Dedifferentiated amniotic fluid mesenchymal stem cell (primary cell): ENCODE measurements around the gene HEYL.

Experiments used
- DNase-seq: peaks from one replicate; pipeline ENCODE4 v3.0.0-alpha.2; 2016; ENCODE audit errors: extremely low spot score

Gene HEYL

GRCh38 chr1:39639305-39640130, at the start of gene HEYL:
TSS of gene HEYL (minus strand) at chr1:39639643. CDS start at chr1:39639625, 18 bp downstream.
- no peak for DNase-seq

DNA sequence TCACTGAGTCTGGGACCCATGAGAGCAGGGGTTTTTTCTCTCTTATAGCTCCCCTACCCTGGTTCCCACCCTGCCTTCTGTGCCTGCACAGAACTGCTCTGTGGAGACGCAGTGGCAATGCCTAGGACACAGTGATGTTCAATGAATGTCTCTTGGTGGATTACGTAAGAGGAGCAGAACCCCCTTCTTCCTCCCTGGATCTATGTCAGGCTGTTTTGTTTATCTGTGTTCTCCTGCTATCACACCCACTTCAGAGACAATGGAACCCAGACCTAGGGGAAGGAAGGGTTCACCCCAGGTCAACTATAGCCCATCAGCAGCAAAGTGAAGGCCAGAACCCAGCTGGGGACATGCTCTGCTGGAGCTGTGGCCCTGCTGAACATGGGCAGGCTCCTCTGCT, 49.8 kb upstream of the HEYL start:
- DNase-seq: no peak

GRCh38 chr1:39688706-39689105, 49.3 kb upstream of the HEYL start:
- DNase-seq: no peak

DNA sequence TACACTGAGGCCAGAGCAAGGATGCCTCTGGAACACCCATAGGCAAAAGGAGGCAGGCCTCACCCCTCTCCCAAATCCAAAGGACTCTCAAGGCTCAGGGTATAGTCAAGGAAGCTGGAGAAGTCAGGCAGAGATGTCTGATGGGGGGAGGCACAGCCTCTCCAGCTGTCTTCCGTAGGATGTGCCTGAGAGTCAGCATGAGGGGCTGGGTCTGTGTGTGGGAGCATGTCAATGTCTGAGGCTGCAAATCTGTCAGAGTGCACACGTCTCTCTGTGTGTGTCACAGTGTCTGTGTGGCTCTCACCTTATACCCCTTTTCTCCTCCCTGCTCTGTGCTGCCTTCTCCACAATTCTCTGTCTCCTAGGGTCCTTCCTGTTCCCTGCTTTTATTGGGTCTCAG, 47.8 kb upstream of the HEYL start:
- DNase-seq: no peak

GRCh38 chr1:39685071-39685470, 45.6 kb upstream of the HEYL start:
- no peak for DNase-seq

GRCh38 chr1:39684313-39684664, 44.8 kb upstream of the HEYL start:
- no peak for DNase-seq

DNA sequence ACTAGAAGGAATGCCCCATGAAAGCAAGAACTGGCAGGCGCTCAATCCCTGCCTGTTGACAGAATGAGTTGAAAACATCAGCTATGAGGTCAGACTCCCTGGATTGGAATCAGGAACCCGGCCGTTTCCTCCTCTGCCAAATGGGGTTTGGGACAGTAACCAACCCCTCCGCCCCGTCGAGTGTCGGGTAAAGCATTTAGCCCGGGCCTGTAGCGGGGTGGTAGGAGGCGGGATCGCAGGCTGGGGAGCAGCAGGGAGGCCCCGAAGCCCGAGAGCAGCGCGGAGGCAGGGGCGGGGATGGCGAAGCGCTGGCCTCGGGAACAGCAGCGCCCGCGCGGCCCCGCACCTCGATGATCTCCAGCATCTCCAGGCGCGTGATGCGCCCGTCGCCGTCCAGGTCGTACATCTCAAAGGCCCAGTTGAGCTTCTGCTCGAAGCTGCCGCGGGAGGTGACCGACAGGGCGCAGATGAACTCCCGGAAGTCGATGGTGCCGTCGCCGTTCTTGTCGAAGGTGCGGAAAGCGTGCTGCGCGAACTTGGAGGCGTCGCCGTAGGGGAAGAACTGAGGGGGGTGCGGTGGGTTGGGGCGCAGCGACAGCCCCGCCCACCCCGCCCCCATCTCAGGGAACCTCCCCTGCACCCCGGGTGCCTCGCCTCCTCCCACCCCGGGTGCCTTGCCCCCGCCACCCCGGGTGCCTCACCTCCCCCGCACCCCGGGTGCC, 44.3 kb upstream of the HEYL start:
- no peak for DNase-seq

DNA sequence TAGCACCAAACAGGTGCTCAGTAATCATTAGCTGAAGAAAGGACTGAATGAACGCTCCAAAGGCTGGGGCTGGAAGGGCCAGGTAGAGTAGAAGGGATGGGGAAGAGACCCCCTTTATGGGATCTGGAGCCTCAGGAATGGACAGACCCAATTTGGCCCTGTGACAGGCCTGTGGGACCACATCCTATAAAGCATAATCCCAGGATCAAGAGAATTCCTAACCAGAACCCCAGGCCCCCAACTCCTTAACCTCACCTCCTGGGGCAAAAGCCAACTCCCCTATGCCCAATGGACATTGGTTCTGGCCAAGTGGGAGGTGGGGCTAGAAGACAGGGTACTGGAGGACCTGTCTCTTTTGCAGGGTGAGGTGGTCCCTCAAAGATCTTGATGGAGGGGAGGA, 42.6 kb upstream of the HEYL start:
- no peak for DNase-seq

GRCh38 chr1:39681294-39681693, 41.9 kb upstream of the HEYL start:
- no peak for DNase-seq

DNA sequence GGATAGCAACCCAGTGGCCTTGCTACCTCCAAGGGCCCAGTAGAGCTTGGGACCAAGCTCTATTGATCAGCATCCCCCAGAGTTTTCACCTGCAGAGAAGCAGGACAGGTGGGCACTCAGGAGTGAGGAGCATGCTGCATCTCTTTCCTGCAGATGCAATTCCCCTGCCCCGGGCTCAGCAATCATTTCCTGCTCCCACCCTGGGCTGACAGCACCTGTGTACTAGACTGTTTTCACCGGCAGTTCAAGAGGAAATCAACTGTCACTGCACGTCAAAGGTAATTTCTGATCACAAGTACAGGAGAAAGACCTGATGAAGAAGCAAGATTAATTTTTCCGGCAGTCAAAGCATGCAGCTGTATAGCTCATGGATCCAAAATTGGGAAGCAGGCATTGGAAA, 41.3 kb upstream of the HEYL start:
- no peak for DNase-seq

DNA sequence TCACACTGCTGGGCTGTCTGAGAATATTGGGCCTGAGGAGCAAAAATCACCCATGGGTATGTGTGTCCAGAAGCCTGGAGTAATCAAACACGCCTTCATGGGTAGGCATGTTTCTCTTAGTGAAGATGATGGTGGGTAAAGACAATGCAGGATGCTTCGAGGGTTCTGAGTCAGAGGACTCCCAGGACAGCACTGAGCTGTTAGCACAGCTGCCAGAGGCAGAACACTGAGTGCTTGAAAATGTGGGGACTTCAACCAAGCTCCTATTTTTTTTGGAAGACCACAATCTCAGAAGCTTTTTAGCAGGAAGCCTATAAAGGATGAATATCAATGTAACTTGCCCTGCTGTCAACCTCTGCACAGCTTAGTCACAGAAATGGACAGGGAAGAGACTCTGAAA, 40.4 kb upstream of the HEYL start:
- no peak for DNase-seq

DNA sequence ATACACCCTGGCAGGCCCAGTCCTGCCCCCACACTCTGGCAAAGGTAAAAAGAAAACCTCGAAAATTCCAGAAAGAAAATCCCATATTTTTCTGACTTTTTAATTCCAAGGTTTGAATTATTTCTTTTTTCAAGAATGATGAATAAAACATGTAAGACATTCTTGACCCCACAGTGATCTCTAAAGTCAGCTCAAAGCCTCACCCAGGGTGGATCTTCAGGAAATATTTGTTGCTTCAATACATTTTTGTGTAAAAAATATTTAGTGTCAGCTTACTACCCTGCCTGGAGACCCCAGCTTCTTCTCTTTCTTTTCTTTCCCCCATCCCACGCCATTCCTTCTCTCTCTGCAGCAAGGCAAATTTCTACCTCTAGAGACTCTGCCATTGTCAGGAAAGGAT, 39.4 kb upstream of the HEYL start:
- no peak for DNase-seq

- no peak for DNase-seq
Observed at GRCh38 chr1:39677645-39678044, 38.2 kb upstream of the HEYL start.

- no peak for DNase-seq
Observed at GRCh38 chr1:39676948-39677548, 37.6 kb upstream of the HEYL start.

GRCh38 chr1:39675220-39675619, 35.8 kb upstream of the HEYL start:
- DNase-seq: no peak

DNA sequence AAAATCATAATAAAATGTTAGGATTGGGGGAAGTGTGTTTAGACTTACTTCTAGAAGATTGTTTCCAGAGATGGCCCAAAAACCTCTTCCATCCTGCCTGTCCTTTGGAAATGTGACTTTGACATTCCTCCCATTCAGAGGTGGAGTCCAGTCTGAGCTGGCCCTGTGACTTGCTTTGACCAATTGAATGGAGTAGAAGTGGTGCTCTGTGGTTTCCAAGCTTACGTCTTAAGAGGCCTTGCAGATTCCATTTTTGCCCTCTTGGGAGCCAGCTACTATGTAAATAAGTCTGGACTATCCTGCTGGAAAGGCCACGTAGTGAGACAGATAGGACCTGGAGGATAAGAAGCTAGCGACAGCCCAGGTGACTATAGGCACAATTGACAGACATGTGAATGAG, 33.8 kb upstream of the HEYL start:
- no peak for DNase-seq

DNA sequence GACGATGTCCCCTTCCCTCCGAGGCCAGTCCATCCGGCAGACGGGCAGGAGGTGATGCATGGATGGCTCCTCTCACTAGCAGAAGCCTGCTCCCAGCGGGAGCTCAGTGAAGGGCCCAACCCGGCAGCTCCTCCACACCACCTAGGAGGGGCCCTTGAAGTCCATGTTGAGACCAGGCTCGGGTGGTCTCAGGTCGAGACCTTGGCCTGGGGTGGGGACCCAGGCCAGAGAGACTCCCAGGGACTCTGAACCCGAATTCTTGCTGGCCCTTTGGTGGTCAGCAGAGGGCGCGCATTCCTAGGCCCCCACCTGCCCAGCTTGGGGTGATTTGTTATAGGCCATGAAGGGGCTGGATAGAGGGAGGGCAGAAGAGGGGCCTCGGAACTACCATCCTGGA, 33.1 kb upstream of the HEYL start:
- DNase-seq: no peak

DNA sequence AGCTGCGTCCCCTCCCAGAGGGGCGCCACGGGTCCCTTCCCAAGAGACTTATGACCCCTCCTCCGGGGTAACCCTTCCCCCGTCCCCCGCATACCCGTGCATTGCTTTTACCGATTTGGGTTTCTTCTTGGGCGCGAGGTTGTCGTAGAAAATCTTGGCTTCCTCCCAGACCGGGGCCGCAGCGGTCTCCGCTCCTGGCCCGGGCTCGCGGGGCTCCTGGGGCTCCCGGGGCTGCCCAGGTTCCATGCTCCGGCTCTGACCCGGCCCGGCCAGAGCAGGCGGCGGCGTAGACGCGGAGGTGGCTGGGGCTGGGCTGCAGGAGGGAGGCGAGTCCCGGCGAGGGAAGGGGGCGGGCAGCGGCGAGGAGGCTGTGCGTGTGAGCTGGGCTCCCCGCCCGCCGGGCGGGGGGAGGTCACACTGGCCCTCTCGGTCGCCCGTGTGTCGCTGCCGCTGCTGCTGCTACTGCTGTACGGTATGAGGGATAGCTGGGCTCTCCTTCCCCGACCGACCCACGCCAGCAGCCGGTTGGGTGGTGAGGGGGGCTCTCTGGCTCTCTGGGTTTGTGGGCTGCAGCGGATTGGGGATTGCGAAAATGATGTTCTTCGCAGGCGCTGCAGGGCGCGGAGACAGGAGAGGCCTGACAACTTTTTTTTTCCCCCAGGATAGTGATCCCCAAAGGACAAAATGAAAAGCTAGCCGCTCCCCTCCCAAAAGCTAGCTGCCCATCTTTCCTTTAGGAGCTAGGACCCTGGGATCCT, 32.5 kb upstream of the HEYL start, which contains the start of gene NT5C1A:
TSS of gene NT5C1A (minus strand) at position 315 of the 758 bp plus-strand sequence. CDS start at position 246, 69 bp downstream.
- DNase-seq: no peak

DNA sequence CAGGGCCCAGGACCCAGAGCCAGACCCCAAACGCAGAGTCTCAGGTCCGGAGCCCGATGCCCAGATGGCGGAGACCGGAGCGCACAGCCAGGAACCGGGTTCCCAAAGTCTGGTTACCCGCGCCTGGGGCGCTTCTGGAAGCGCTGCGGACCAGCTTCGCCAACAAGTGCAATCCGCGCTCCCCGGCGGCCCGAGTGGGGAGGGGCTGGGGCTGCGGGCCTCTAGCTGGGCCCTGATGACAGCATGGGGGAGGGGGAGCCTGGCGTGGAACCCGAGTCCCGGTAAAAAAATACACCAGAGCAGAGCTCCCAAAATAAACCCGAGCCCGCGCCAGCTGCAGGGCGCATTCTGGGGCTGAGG, 32.0 kb upstream of the HEYL start:
- no peak for DNase-seq

DNA sequence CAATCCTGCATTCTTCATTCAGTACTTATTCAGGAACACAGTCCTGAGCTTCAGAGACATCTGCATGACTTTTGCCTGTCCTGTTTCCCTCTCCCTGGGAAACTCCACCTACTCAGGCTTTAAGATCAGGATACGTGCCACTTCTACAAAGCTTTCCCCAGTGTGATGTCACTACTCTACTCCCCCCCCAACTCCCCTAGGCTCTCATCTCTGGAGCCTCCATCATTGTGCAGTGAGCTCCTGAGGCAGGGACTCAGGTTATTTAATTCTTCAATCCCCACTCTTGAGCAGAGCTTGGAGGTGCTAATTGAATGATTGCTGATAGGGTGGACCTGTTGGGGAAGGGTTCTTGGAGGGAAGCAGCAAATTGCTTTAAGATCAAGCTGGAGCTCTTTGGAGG, 31.2 kb upstream of the HEYL start:
- no peak for DNase-seq

GRCh38 chr1:39668894-39669293, 29.5 kb upstream of the HEYL start:
- no peak for DNase-seq

- DNase-seq: no peak
Observed at GRCh38 chr1:39668111-39668510, 28.7 kb upstream of the HEYL start.
